GM21576 (cell line): ENCODE data around the gene VASP.

Experiments
- ATAC-seq: cut with Tn5 transposase; IDR thresholded peaks from one replicate; pipeline ENCODE4 v1.9.1; 2021; ENCODE audit warnings: mild to moderate bottlenecking, moderate library complexity; ENCODE audit not compliant: unreplicated experiment

Gene VASP

DNA sequence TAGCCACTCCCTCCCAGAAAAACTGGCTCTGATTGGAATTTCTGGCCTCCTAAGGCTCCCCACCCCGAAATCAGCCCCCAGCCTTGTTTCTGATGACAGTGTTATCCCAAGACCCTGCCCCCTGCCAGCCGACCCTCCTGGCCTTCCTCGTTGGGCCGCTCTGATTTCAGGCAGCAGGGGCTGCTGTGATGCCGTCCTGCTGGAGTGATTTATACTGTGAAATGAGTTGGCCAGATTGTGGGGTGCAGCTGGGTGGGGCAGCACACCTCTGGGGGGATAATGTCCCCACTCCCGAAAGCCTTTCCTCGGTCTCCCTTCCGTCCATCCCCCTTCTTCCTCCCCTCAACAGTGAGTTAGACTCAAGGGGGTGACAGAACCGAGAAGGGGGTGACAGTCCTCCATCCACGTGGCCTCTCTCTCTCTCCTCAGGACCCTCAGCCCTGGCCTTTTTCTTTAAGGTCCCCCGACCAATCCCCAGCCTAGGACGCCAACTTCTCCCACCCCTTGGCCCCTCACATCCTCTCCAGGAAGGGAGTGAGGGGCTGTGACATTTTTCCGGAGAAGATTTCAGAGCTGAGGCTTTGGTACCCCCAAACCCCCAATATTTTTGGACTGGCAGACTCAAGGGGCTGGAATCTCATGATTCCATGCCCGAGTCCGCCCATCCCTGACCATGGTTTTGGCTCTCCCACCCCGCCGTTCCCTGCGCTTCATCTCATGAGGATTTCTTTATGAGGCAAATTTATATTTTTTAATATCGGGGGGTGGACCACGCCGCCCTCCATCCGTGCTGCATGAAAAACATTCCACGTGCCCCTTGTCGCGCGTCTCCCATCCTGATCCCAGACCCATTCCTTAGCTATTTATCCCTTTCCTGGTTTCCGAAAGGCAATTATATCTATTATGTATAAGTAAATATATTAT, 33.3 kb upstream of the VASP start:
- no peak for ATAC-seq

DNA sequence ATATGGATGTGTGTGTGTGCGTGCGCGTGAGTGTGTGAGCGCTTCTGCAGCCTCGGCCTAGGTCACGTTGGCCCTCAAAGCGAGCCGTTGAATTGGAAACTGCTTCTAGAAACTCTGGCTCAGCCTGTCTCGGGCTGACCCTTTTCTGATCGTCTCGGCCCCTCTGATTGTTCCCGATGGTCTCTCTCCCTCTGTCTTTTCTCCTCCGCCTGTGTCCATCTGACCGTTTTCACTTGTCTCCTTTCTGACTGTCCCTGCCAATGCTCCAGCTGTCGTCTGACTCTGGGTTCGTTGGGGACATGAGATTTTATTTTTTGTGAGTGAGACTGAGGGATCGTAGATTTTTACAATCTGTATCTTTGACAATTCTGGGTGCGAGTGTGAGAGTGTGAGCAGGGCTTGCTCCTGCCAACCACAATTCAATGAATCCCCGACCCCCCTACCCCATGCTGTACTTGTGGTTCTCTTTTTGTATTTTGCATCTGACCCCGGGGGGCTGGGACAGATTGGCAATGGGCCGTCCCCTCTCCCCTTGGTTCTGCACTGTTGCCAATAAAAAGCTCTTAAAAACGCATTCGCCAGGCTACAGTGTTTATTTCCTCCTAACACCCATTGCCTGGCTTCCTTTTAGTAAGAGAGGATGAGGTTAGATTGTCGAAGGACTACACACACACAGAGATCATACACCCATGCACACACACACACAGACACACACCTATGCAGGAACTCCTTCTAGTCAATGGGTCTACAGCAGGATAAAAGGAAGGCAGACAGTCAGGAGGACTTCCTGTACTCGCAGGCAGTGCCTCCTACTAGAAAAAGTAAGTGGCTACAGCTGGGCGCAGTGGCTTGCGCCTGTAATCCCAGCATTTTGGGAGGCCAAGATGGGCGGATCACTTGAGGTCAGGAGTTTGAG, 32.4 kb upstream of the VASP start:
- no peak for ATAC-seq

GRCh38 chr19:45475537-45476291, 31.6 kb upstream of the VASP start:
- no peak for ATAC-seq

DNA sequence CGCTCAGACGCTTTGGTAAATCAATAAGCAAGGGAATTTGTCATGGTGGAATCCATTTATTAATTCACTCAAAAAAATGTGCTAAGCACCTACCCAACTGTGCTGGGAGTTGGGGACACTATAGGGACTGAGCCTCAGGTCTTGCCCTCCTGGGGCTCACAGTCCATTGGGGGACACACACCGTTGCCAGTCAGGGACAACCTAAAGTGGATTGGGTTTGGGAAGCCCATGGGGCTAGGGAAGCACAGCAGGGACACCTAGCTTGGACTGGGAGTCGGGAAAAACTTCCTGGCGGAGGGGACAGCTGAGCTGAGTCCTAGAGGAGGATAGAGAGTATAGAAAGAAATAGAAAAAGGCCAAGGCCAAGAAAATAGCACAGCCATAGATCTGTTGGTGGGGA, 31.0 kb upstream of the VASP start:
- no peak for ATAC-seq

- no peak for ATAC-seq
These were observed 30.1 kb upstream of the VASP start for GRCh38 chr19:45477186-45477585.

GRCh38 chr19:45477713-45478453, 29.4 kb upstream of the VASP start:
- ATAC-seq = no peak

GRCh38 chr19:45478454-45479238, 28.6 kb upstream of the VASP start:
- ATAC-seq = peak; percentile 71

- ATAC-seq = no peak
These were observed 24.2 kb upstream of the VASP start for GRCh38 chr19:45483033-45483432.

DNA sequence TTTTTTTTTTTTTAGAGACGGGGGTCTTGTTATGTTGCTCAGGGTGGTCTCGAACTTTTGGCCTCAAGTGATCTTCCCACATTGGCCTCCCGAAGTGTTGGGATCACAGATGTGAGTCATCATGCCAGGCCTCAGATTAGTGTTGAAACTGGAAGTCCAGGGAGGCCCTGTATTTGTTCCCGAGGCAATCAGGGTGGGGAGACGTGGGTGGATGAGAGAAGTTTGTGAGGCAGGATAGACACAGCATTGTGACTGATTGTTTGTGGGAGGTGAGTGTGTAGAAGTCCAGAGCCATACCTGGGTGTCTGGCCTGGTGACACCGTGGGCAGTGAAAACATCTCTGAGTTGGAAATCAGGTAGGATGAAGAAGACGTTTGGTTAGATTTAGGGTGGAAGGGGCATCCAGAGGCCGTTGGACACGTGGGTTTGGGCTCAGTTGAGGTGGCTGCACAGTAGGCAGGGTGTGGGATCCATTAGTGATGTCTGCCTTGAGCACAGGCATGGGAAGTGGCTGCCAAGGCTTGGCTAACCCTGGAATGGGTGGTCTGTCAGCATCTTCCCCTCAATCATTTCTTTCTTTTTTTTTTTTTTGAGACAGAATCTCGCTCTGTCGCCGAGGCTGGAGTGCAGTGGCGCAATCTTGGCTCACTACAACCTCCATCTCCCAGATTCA, 22.9 kb upstream of the VASP start:
- ATAC-seq = no peak

DNA sequence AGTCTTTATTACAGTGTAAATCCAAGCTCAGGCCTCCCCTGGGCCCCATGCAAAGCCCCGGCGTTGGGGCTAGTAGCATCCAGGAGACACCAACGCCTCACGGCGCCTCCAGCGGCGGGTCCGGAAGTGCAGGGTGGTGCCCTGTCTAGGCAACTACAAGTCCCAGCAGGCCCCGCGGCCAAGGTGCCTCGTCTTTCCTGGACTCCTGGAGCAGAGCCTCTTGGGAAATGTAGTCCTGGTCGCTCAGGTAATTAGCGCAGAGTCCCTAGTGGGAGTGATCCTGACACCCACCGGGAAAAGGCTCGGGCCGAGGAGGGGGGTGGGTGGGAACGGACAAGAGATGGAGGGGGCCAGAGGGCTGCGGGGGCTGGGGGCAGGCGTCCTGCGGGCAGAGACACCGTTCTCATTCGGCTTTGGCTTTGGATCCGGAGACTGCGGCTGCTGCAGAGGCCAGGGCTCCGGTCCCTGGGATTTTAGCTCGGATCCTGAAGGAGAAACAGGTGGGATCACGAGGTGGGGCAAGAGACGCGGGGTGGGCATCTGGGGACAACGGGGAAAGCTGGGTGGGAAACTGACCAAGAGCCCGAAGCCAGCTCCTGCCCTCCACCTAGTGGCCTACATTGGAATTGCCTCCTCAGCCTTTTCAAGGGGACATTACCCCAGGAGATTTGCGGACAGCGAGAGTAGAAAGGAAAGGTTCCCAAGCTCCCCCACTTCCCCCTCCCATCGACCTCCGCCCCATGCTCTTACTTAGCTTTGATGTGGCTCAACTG, 21.8 kb upstream of the VASP start:
- ATAC-seq = peak; percentile 85

GRCh38 chr19:45488708-45489107, 18.6 kb upstream of the VASP start:
- ATAC-seq = no peak

DNA sequence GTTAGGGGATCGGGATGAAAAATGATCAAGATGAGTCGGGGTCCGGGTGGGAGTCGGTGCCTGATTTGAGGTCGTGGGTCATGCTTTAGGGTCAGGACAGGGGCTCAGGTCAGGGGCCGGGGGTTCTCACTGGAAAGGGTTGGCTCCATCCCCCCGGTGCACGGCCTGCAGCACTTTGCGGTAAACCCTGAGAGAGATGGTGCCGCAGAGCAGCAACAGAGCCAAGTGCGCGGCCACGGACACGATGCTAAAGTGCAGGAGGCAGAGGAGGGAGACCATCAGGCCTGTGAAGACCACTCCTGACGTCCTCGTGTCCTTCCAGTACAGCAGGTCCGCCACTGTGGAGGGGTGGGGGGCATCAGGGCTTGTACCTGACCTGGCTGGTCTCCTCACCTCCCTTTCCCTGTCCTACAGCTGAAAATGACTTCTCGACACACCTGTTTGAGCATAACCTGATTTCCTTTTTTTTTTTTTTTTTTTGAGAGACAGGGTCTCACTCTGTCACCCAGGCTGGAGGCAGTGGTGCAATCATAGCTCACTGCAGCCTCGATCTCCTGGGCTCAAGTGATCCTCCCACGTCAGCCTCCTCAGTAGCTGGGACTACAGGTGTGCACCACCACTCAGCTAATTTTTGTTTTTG, 17.9 kb upstream of the VASP start:
- ATAC-seq = no peak

- no peak for ATAC-seq
These were observed 15.1 kb upstream of the VASP start for GRCh38 chr19:45492137-45492626.

GRCh38 chr19:45492627-45493470, 14.4 kb upstream of the VASP start:
- ATAC-seq = no peak

- no peak for ATAC-seq
These were observed 12.9 kb upstream of the VASP start for GRCh38 chr19:45494261-45494916.

DNA sequence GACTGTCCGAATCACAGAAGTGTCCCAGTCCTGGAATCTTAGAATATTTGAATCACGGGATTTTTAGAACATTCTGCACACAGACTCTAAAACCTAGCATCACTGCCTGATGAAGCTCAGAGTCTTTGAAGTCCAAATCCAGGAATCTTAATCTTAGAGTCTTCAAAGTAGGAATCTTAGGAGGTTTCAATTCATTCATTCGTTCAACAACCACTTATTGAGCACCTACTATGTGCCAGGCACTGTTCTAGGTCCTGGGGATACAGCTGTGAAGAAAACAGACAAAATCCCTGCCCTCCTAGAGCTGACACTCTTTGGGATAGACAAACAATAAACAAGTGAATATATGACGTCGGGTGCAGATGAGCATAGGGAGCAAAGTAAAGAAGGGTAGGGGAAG, 12.1 kb upstream of the VASP start:
- ATAC-seq = no peak
